Panc1 (cell line): ENCODE measurements around the gene ARHGEF26. TPM values are rescaled to one million over a fixed set of nuclear protein-coding genes. Genes with fewer than 3 reads are reported as not detected.

ENCODE experiments used
- ATAC-seq: fragments of 200-7000 bp; cut with Tn5 transposase; 2 replicates; pipeline ENCODE4 v1.9.1; 2020; ENCODE audit warnings: mild to moderate bottlenecking, moderate library complexity
- BruUV-seq: library from RNA; stranded (reverse); fragments of 400-500 nt; replicated peaks from 2 replicates; lab custom pipeline; 2021; lab: Mats Ljungman, UMichigan
- CTCF ChIA-PET: fragments of 300-600 bp; sonication (Branson Sonifier 250); formaldehyde crosslinking; loops from one replicate; lab custom pipeline; 2022; ENCODE audit warnings: antibody characterized with exemption; lab: Charles Lee
- POLR2A ChIA-PET: fragments of 300-600 bp; sonication (Branson Sonifier 250); formaldehyde crosslinking; loops from one replicate; lab custom pipeline; 2022; ENCODE audit warnings: antibody characterized with exemption; lab: Charles Lee
- DNase-seq: peaks from one replicate; pipeline ENCODE4 v3.0.0-alpha.2; 2010; ENCODE audit warnings: low read depth, low spot score
- H3K27ac ChIP-seq: 2 replicates; pipeline ENCODE4 v1.5.1; 2011; ENCODE audit warnings: mild to moderate bottlenecking, low read length, inconsistent platforms
- H3K27me3 ChIP-seq: fragments of 200-500 bp; sonication (Bioruptor generic); 2 replicates; pipeline ENCODE4 v1.6.0; 2014; ENCODE audit warnings: low read length, inconsistent platforms; ENCODE audit not compliant: control insufficient read depth, insufficient read depth
- H3K36me3 ChIP-seq: fragments of 200-500 bp; sonication (Bioruptor generic); 2 replicates; pipeline ENCODE4 v1.5.1; 2014; ENCODE audit warnings: inconsistent platforms, mild to moderate bottlenecking, low read length, moderate library complexity; ENCODE audit not compliant: control insufficient read depth, insufficient read depth
- H3K4me1 ChIP-seq: 2 replicates; pipeline ENCODE4 v1.5.1; 2011; ENCODE audit warnings: inconsistent platforms, mild to moderate bottlenecking, low read length, moderate library complexity; ENCODE audit not compliant: control insufficient read depth, insufficient read depth
- H3K4me3 ChIP-seq, 2 experiments: 2 replicates each; pipeline ENCODE4 v1.5.1; 2011 to 2012; ENCODE audit warnings: low read depth in 2 of 2, low read length in 2 of 2, mild to moderate bottlenecking in 2 of 2, inconsistent platforms in 1 of 2, moderate library complexity in 1 of 2
- H3K9me3 ChIP-seq: fragments of 200-500 bp; sonication (Bioruptor generic); 2 replicates; pipeline ENCODE4 v1.5.1; 2014; ENCODE audit warnings: low read depth, mild to moderate bottlenecking, inconsistent platforms, low read length, moderate library complexity; ENCODE audit not compliant: control insufficient read depth, insufficient read depth
- CTCF ChIP-seq: fragments of 450-650 bp; IDR thresholded peaks from 2 replicates; pipeline ENCODE4 v1.5.1; 2017; ENCODE audit warnings: mild to moderate bottlenecking
- POLR2AphosphoS5 ChIP-seq: IDR thresholded peaks from 2 replicates; pipeline ENCODE4 v1.6.1; 2012; ENCODE audit warnings: mild to moderate bottlenecking, low read depth, low read length, moderate library complexity
- SIN3A ChIP-seq: IDR thresholded peaks from 2 replicates; pipeline ENCODE4 v1.6.1; 2012; ENCODE audit warnings: low read depth, mild to moderate bottlenecking, low read length, moderate library complexity, borderline replicate concordance; ENCODE audit not compliant: insufficient read depth
- TCF7L2 ChIP-seq: IDR thresholded peaks from 2 replicates; pipeline ENCODE4 v1.6.1; 2011; ENCODE audit warnings: mild to moderate bottlenecking, low read depth, low read length, inconsistent platforms
- in situ Hi-C: cut with HindIII; loops from 2 replicates; pipeline ENCODE4 v1.10.0; 2016; ENCODE audit warnings: low sequenced_read_pairs, low pct_unique_long_range_greater_than_20kb
- intact Hi-C: fragments of 100-400 bp; cut with micrococcal nuclease; formaldehyde crosslinking; loops from one replicate; pipeline ENCODE4 v1.10.0; 2022; ENCODE audit not compliant: unreplicated experiment
- total RNA-seq: library from RNA; stranded (reverse); gene quantifications from one replicate; pipeline ENCODE4 v1.2.1, GENCODE V29; 2021; ENCODE audit not compliant: unreplicated experiment
- TF ChIP-seq, protein P1 (sequence below), 2 experiments: IDR thresholded peaks; 2 replicates each; pipeline ENCODE4 v1.6.1; 2011 to 2012; ENCODE audit warnings: low read depth in 2 of 2, control low read depth in 1 of 2, low read length in 1 of 2, mild to moderate bottlenecking in 1 of 2, moderate library complexity in 1 of 2; ENCODE audit not compliant: insufficient read depth in 1 of 2

ARHGEF26 gene
- total RNA-seq, 1 experiment from 2014 or later: 2.0 TPM

DNA sequence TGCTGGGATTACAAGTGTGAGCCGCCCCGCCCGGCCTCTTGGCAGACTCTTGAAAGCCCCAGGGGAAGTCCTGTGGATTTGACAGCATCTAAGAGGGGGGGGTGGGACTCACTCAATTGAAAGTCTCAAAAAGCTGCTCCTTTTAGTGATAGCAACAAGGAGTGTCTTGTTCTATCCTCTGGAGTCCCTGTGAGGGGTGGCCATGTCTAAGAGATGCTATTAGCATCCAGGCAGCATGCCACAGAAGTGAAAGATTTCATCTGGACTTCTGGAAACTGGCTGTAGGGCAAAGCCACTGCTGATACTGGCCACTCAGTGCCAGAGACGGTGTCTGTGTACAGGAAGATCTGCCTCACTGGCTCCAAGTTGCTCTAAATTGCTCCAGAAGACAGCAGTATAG lies 129.1 kb downstream of the ARHGEF26 start:
- Histone ChIP-seq H3K4me1 (no peaks in the 10 kb centered on the region), H3K27ac (no peak overlapping the region), H3K9me3 (no peaks in the 10 kb centered on the region), H3K36me3 (peaks cover 10% of the 10 kb centered on the region), H3K27me3 (no peaks in the 10 kb centered on the region), H3K4me3 (no peak overlapping the region)
- TF ChIP-seq SIN3A (no peak), CTCF (no peak), POLR2AphosphoS5 (no peak), TCF7L2 (no peak)
- TF ChIP-seq, protein P1, sequence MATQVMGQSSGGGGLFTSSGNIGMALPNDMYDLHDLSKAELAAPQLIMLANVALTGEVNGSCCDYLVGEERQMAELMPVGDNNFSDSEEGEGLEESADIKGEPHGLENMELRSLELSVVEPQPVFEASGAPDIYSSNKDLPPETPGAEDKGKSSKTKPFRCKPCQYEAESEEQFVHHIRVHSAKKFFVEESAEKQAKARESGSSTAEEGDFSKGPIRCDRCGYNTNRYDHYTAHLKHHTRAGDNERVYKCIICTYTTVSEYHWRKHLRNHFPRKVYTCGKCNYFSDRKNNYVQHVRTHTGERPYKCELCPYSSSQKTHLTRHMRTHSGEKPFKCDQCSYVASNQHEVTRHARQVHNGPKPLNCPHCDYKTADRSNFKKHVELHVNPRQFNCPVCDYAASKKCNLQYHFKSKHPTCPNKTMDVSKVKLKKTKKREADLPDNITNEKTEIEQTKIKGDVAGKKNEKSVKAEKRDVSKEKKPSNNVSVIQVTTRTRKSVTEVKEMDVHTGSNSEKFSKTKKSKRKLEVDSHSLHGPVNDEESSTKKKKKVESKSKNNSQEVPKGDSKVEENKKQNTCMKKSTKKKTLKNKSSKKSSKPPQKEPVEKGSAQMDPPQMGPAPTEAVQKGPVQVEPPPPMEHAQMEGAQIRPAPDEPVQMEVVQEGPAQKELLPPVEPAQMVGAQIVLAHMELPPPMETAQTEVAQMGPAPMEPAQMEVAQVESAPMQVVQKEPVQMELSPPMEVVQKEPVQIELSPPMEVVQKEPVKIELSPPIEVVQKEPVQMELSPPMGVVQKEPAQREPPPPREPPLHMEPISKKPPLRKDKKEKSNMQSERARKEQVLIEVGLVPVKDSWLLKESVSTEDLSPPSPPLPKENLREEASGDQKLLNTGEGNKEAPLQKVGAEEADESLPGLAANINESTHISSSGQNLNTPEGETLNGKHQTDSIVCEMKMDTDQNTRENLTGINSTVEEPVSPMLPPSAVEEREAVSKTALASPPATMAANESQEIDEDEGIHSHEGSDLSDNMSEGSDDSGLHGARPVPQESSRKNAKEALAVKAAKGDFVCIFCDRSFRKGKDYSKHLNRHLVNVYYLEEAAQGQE (IDR thresholded peaks at IDR 0.05; ENCODE audit: insufficient read depth in 1 of 2, low read depth in 2 of 2, low read length in 1 of 2): no peak
- ATAC-seq: no peak
- no peak for DNase-seq
- POLR2A ChIA-PET: no interaction called here
- intact Hi-C loops: loop anchor here (5.0 to 10.0 kb wide), 3 partner anchors 153 to 1225 kb away; no protein-coding TSS in a partner anchor
- in situ Hi-C loops: no loop called here
- CTCF ChIA-PET: no interaction called here
- BruUV-seq: no TSS peak

GRCh38 chr3:154251610-154252009 lies 130.4 kb downstream of the ARHGEF26 start:
- peaks cover 14% of the 10 kb centered on the region for H3K36me3 ChIP-seq
- no peak for TF ChIP-seq POLR2AphosphoS5
- no peak for TF ChIP-seq SIN3A
- no peak for TF ChIP-seq TCF7L2
- no peak for TF ChIP-seq CTCF
- TF ChIP-seq, protein P1 (IDR thresholded peaks at IDR 0.05; ENCODE audit: insufficient read depth in 1 of 2, low read depth in 2 of 2, low read length in 1 of 2): no peak
- in situ Hi-C loops: no loop called here
- no peak for ATAC-seq
- H3K27me3 ChIP-seq: no peaks in the 10 kb centered on the region
- POLR2A ChIA-PET: no interaction called here
- no peak for DNase-seq
- no TSS peak for BruUV-seq
- H3K4me3 ChIP-seq: no peak overlapping the region
- H3K4me1 ChIP-seq: no peaks in the 10 kb centered on the region
- no peak overlapping the region for H3K27ac ChIP-seq
- CTCF ChIA-PET: no interaction called here
- intact Hi-C loops: loop anchor here (5.0 to 10.0 kb wide), 3 partner anchors 154 to 1227 kb away; no protein-coding TSS in a partner anchor
- no peaks in the 10 kb centered on the region for H3K9me3 ChIP-seq
